Measurements from ENCODE around the gene ZNF771.

The ZNF771 gene

GRCh38 chr16:30361180-30361579, 46.2 kb upstream of the ZNF771 start:
- Histone ChIP-seq H3K36me3 (peaks cover 91% of the 10 kb centered on the region), H3K4me3 (ENCODE audit: low read depth, low read length) (no peak overlapping the region), H3K27me3 (ENCODE audit: insufficient read depth, low read depth, severe bottlenecking) (no peaks in the 10 kb centered on the region), H3K9me3 (ENCODE audit: severe bottlenecking) (no peaks in the 10 kb centered on the region), H3K27ac (no peak overlapping the region)
- no peak for DNase-seq
- TF ChIP-seq, protein P1, sequence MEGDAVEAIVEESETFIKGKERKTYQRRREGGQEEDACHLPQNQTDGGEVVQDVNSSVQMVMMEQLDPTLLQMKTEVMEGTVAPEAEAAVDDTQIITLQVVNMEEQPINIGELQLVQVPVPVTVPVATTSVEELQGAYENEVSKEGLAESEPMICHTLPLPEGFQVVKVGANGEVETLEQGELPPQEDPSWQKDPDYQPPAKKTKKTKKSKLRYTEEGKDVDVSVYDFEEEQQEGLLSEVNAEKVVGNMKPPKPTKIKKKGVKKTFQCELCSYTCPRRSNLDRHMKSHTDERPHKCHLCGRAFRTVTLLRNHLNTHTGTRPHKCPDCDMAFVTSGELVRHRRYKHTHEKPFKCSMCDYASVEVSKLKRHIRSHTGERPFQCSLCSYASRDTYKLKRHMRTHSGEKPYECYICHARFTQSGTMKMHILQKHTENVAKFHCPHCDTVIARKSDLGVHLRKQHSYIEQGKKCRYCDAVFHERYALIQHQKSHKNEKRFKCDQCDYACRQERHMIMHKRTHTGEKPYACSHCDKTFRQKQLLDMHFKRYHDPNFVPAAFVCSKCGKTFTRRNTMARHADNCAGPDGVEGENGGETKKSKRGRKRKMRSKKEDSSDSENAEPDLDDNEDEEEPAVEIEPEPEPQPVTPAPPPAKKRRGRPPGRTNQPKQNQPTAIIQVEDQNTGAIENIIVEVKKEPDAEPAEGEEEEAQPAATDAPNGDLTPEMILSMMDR (IDR thresholded peaks at IDR 0.05; ENCODE audit: low read depth, low read length), result no peak

DNA sequence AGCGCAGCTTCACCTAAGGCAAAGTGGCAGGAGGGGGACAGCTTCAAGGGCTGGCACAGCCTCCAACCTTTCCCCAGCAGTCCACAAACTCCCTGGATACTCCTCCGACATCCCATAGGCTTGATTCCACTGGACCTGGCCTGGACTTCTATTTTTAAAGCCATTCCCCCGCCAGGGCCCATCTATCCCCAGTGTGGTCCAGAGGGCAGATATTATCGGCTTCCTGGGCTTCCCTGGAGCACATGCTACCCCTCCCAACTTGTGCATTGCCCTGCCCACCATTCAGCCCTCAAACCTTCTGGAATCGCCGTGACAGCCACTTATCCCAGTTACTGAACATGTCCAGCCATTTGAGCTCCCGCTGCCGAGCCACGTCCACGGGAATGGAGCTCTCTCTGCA, 42.2 kb upstream of the ZNF771 start:
- no peak for DNase-seq
- no peak overlapping the region for H3K27ac ChIP-seq
- peaks cover 72% of the 10 kb centered on the region for H3K36me3 ChIP-seq
- TF ChIP-seq, protein P1 (IDR thresholded peaks at IDR 0.05; ENCODE audit: low read depth, low read length), result no peak
- H3K27me3 ChIP-seq (ENCODE audit: insufficient read depth, low read depth, severe bottlenecking), result no peaks in the 10 kb centered on the region
- H3K9me3 ChIP-seq (ENCODE audit: severe bottlenecking), result no peaks in the 10 kb centered on the region
- H3K4me3 ChIP-seq (ENCODE audit: low read depth, low read length), result no peak overlapping the region

DNA sequence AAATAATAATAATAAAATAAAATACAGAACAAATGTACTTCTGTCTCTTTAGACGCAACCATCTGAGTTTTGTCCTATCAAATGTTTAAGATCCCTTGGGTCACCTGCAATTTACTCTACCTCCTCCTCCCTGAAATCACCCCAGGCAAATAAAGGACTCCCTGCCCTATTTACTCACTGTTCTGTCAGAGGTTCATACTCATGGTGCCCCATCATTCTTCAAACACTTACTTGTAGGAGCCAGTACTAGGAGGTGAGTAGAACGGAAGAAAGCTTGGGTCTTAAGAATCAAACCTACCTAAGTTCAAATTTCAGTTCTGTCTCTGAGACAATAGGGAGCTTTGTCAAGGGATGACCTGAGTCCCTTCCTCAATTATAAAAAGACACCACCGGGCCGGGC, 40.9 kb upstream of the ZNF771 start:
- DNase-seq, result no peak
- Histone ChIP-seq H3K4me3 (ENCODE audit: low read depth, low read length) (no peak overlapping the region), H3K9me3 (ENCODE audit: severe bottlenecking) (no peaks in the 10 kb centered on the region), H3K27ac (no peak overlapping the region), H3K27me3 (ENCODE audit: insufficient read depth, low read depth, severe bottlenecking) (no peaks in the 10 kb centered on the region), H3K36me3 (peaks cover 62% of the 10 kb centered on the region)
- TF ChIP-seq, protein P1 (IDR thresholded peaks at IDR 0.05; ENCODE audit: low read depth, low read length), result no peak

- DNase-seq, result no peak
- Histone ChIP-seq H3K27me3 (ENCODE audit: insufficient read depth, low read depth, severe bottlenecking) (no peaks in the 10 kb centered on the region), H3K27ac (no peak overlapping the region), H3K4me3 (ENCODE audit: low read depth, low read length) (no peak overlapping the region), H3K36me3 (peaks cover 55% of the 10 kb centered on the region), H3K9me3 (ENCODE audit: severe bottlenecking) (no peaks in the 10 kb centered on the region)
- TF ChIP-seq, protein P1 (IDR thresholded peaks at IDR 0.05; ENCODE audit: low read depth, low read length), result no peak
Measured at GRCh38 chr16:30367349-30368009, 39.9 kb upstream of the ZNF771 start.

DNA sequence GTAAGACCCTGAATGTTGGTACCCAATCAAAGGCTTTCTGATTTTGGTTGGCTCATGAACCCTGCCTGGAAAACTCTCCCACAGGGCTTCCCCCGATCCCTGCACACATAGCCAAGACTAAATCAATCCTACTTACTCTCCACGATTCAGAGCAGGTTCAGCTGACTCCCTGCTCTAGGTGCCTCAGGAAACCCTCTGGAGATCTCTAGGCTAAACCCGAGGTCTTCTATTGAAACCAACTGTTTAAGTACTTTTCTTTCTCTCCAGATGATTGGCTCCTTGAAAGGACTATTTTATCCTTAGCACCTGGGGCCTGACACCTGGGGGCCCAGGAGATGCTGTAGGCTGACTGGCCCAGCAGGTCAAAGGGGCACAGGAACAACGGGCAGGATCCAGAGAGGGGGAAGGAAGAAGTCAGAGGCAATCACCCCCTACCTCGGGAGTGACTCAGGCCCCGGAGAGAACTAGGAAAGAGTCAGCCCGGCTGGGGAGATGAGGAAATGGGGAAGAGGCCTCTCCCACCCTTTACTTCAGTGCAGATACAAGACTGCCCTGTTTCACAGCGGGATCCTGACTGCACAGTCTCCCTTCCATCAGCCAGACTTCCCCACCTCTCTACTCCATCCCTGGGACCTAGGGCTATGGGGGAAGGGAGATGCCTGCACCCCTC, 39.1 kb upstream of the ZNF771 start:
- TF ChIP-seq, protein P1 (IDR thresholded peaks at IDR 0.05; ENCODE audit: low read depth, low read length), result no peak
- no peaks in the 10 kb centered on the region for H3K27me3 ChIP-seq (ENCODE audit: insufficient read depth, low read depth, severe bottlenecking)
- peak overlapping the region; percentile 73 for H3K4me3 ChIP-seq (ENCODE audit: low read depth, low read length)
- no peak overlapping the region for H3K27ac ChIP-seq
- H3K9me3 ChIP-seq (ENCODE audit: severe bottlenecking), result no peaks in the 10 kb centered on the region
- DNase-seq, result no peak
- H3K36me3 ChIP-seq, result peaks cover 47% of the 10 kb centered on the region

- DNase-seq, result no peak
- no peaks in the 10 kb centered on the region for H3K9me3 ChIP-seq (ENCODE audit: severe bottlenecking)
- TF ChIP-seq, protein P1 (IDR thresholded peaks at IDR 0.05; ENCODE audit: low read depth, low read length), result no peak
- H3K27me3 ChIP-seq (ENCODE audit: insufficient read depth, low read depth, severe bottlenecking), result no peaks in the 10 kb centered on the region
- H3K4me3 ChIP-seq (ENCODE audit: low read depth, low read length), result peak overlapping the region; percentile 73
- no peak overlapping the region for H3K27ac ChIP-seq
- peaks cover 42% of the 10 kb centered on the region for H3K36me3 ChIP-seq
Measured at GRCh38 chr16:30368792-30369090, 38.7 kb upstream of the ZNF771 start.
